Activated CD4-positive, alpha-beta T cell treated with anti-CD3 and anti-CD28 coated beads, Interleukin-2, amount 50 U/mL, for 4 hours (primary cell): ENCODE measurements around the gene HNRNPH3.

ENCODE experiments used
- DNase-seq, 2 experiments: peaks; one replicate each; pipeline ENCODE4 v3.0.0-alpha.2; 2020

The HNRNPH3 gene

GRCh38 chr10:68332259-68333057 lies 594 bp downstream of the HNRNPH3 start, which contains the start of gene PBLD:
TSS of gene PBLD (minus strand) at chr10:68332928. CDS start at chr10:68306844, 26,084 bp downstream.
- peak; percentile 42 to 45 for DNase-seq

- no peak for DNase-seq
These were observed 1.2 kb downstream of the HNRNPH3 start for GRCh38 chr10:68333058-68333395.

DNA sequence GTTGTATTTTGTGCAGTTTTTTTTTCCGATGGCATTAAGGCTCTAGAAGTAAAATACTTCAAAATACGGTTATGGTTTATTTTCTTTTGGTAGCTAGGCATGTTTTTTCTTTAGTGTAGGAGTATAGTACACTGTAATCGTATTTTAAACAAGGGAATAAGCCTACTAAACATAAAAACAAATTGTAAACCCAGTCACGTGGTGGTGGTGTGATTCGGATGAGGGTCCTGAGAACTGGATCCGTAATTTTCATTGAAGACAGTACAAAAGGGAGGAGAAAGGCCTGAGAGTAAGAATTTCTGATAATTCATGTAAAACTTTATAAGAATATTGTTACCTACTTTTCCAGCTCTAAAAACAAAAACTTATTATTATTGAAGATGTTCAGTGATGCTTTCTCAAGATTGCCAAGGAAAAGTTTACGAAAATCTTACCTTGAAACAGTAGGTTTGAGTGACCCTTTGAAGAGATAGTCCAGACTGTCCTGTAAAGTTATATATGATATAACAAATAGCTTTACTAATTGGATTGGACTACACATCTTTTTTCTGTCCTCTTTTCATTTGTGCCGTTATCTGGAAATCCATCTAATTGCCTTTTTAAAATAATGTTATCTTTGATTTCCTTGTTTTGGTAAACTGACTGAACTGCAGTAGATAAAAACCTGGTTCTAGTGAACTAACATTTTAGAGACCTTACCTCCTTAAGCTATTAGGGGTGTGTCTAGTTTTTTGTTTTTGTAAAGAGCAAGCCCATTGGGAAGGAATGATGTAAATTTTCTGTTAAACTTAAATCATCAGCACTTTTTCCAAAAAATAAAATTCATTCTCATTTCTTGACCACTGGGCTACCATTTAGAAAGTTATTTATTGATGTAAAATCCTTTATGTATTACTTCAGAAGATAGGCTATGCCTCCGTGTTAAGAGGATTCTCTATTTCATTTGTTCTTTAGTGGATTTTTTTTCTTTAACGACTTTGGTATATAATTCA lies 1.9 kb downstream of the HNRNPH3 start:
- no peak for DNase-seq

- no peak for DNase-seq
These were observed 3.0 kb downstream of the HNRNPH3 start for GRCh38 chr10:68334672-68335467.

DNA sequence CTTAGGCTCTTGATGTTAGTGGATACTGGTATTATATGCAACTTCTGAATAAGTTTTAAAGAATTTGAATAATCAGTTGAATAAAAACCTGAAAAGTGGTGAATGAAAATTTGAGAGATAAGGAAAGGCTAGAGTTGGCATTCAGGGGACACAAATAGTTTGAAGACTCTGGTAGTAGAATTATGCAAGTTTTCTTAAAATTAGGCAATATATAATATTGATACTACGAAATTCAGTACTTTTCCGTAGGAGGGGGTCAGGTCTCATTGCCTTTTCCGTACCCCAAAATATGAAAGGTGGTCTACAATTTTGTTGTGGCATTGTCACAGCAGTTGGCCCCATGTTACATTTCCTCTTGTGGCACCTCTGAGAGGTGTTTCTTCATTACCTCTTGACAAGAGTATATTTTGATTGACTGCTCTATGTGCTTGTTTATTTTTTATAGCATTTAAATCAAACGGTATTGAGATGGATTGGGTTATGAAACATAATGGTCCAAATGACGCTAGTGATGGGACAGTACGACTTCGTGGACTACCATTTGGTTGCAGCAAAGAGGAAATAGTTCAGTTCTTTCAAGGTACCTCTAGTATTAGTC lies 5.0 kb downstream of the HNRNPH3 start:
- DNase-seq, result no peak

DNA sequence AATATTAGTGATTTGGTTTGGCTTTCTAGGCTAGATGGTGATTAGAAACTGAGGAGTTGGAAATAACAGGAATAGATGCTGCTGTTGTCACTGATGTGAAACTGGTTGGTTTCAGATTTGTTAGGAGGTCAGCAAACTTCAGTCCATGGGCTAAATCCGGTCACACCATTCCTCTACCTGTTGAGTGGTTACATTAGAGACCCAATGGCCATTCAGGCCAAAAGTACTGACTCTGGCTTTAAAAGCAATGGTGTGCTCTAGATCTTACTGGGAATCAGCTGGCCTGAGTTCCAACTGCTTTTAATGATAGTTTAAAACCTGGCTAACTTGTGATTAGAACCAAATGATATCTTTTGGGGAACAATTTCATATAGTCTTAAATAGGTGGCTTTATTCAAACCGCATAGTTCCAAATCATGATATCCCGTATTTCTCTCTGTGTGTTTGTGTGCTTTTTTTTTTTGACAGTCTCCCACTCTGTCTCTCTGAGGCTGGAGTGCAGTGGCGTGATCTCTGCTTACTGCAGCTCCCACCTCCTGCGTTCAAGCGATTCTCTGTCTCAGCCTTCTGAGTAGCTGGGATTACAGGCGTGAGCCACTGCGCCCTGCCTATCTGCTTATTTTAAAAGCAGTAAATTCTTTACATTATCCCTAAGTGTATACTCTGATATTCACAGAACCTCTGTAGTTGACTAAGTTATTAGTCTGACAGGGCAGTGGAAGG lies 8.7 kb downstream of the HNRNPH3 start:
- no peak for DNase-seq

GRCh38 chr10:68342909-68343516 lies 11.1 kb downstream of the HNRNPH3 start:
- no peak for DNase-seq

- DNase-seq, result no peak
These were observed 13.8 kb downstream of the HNRNPH3 start for GRCh38 chr10:68345621-68346020.

- DNase-seq, result no peak
These were observed 14.9 kb downstream of the HNRNPH3 start for GRCh38 chr10:68346774-68347173.

DNA sequence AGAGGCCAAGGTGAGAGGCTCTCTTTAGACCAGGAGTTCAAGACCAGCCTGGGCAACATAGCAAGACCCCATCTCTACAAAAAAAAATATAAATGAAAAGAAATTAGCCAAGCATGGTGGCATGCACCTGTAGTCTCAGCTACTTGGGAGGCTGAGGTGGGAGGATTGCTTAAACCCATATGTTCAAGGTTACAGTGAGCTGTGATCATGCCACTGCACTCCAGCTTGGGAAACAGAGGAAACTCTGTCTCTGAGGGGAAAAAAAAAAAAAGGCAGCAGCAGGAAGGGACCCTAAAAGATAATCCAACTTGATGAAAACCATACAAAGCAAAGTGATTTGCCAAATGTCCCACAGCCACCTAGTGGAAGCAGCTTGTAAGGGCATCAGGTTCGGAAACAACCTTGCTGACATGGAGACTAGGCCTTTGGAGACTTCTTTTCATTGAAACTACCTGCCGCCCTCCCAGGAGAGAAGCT lies 16.4 kb downstream of the HNRNPH3 start:
- DNase-seq, result peak; percentile 34 to 36

DNA sequence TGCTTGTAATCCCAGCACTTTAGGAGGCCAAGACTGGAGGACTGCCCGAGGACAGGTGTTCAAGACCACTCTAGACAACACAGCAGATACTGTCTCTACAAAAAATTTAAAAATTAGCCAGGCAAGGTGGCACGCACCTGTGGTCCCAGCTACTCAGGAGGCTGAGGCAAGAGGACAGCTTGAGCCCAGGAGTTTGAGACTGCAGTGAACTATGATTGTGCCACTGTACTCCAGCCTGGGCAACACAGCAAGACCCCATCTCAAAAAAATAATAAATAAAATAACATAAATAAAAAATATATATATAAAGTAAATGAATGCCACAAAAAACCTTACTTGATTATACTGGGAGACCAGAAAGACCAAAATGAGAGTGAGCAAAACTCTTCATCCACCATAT lies 21.7 kb downstream of the HNRNPH3 start:
- no peak for DNase-seq

GRCh38 chr10:68359189-68359588 lies 27.3 kb downstream of the HNRNPH3 start:
- no peak for DNase-seq

GRCh38 chr10:68362590-68362989 lies 30.7 kb downstream of the HNRNPH3 start:
- DNase-seq, result no peak

DNA sequence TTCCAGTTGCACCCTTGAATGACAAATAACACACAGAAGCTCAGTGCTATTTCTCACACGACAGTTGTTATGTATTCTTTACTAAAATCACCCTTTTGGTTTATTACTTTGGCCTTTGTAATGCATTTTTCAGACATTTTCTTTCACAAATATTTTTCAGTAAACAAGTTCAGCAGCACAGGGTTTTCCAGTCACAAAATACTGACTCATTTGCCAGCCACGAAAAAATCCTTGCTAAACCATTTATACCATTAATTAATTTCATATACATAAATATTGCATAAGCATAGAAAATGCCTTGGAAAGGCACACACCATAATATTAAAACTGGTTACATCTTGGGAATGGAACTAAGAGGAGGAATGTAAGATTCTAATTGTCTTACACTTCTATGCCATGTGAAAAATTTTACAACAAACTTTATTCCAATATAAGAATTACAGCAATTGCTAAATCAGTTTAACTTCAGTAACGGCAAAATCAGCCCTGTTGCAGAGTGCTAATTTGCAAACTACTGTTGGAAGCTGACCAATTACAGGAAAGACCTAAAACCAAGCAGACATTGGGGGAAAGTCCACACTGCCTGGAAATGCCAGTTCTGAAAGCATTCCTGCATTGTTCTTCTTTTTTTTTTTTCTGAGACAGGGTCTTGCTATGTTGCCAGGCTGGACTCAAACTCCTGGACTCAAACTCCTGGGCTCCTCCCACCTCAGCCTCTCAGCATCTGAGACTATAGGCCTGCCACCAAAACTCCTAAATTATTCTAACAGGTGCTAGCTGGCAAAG lies 32.4 kb downstream of the HNRNPH3 start:
- no peak for DNase-seq

- no peak for DNase-seq
These were observed 33.7 kb downstream of the HNRNPH3 start for GRCh38 chr10:68365611-68366010.

DNA sequence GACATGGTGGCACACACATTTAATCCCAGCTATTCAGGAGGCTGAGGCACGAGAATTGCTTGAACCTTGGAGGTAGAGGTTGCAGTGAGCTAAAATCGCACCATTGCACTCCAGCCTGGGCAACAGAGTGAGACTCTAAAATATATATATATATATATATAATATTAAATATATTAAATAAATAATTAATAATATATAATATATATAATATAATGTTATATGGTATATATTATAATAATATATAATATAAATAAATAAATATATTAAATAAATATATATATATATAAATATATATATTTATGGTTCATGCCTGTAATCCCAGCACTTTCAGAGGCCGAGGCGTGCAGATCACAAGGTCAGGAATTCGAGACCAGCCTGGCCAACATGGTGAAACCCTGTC lies 34.7 kb downstream of the HNRNPH3 start:
- DNase-seq, result no peak

GRCh38 chr10:68367121-68367520 lies 35.3 kb downstream of the HNRNPH3 start:
- no peak for DNase-seq

GRCh38 chr10:68371604-68372003 lies 39.7 kb downstream of the HNRNPH3 start:
- DNase-seq, result no peak

DNA sequence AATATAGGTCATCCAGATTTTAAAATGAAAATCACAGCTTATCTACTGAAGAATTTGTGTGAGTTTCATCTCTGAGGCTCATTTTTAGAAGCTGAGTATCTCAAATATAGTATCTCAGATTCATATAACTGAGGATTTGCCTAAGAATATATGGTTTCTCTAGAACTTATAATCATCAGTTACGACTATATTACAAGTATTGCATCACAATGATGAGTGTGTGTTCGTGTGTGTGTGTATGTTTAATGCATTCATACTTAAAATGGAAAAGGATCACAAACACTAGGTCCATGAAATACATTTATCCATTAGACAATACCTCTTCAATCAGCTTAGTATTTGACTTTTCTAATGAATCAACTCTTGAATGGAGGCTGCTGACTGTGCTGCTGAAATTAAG lies 53.9 kb downstream of the HNRNPH3 start:
- DNase-seq, result no peak
